Skeletal muscle cell (primary cell): ENCODE measurements around the gene CASS4.

Source experiments
- DNase-seq: peaks from one replicate; pipeline ENCODE4 v3.0.0-alpha.2; 2010; ENCODE audit warnings: low read depth
- H3K4me3 ChIP-seq: 2 replicates; pipeline ENCODE4 v1.5.1; 2011; ENCODE audit warnings: low read depth, mild to moderate bottlenecking, control low read depth, low read length, moderate library complexity

Gene CASS4

DNA sequence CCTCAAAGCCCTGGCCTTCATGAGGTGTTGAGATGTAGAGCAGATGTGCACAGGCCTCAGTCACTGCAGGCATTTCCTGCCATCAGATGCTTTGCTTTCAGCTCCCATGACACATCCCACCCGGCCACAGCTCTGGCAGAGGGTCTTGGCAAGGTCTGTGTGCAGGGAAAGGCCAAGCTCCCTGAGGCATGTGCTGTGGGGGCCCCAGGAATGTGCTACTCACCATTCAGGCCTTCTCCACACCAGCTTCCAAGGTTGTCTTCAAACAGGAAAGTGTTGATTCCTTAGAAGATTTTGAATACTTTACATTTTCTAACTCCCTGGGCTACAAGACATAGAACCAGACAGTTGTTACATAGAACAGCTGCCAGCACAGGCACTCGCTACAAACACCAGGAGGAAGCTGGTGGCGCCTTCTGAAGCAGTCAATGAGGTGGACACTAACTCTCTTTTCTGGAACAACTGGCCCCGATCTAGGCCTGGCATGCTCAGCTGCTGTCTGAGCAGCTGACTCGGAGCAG, 27.8 kb downstream of the CASS4 start:
- no peak overlapping the region for H3K4me3 ChIP-seq
- DNase-seq = peak; percentile 97

DNA sequence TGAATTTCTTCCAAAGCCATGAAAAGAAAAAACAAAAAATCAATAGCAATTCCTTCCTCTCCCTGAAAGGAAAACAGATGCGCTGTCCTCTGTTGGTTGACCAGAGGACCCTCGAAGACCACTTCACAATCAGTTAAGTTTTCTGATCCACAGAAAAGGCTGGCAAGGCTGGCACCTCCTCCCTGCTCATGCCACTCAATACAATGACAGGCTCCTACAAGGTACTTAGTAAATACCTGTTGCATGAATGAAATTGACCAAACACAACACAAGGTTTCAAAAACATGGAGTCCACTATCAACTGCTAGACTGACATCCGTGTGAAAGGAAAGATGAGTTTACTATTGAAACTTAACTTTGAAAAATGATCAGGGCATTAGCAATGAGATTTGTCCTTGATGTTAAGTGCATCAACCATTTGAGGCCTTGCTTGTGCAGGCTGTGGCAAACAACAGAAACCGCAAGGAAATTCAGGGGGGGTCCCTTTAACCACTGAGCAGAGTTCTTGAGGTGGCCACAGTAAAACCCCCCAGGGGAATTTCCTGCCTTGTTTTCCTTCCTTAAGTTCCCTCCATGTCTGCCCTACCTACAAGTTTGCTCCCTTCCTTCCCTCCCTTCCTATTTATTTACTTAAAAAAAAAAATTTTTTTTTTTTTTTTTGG, 28.4 kb downstream of the CASS4 start:
- no peak overlapping the region for H3K4me3 ChIP-seq
- no peak for DNase-seq

DNA sequence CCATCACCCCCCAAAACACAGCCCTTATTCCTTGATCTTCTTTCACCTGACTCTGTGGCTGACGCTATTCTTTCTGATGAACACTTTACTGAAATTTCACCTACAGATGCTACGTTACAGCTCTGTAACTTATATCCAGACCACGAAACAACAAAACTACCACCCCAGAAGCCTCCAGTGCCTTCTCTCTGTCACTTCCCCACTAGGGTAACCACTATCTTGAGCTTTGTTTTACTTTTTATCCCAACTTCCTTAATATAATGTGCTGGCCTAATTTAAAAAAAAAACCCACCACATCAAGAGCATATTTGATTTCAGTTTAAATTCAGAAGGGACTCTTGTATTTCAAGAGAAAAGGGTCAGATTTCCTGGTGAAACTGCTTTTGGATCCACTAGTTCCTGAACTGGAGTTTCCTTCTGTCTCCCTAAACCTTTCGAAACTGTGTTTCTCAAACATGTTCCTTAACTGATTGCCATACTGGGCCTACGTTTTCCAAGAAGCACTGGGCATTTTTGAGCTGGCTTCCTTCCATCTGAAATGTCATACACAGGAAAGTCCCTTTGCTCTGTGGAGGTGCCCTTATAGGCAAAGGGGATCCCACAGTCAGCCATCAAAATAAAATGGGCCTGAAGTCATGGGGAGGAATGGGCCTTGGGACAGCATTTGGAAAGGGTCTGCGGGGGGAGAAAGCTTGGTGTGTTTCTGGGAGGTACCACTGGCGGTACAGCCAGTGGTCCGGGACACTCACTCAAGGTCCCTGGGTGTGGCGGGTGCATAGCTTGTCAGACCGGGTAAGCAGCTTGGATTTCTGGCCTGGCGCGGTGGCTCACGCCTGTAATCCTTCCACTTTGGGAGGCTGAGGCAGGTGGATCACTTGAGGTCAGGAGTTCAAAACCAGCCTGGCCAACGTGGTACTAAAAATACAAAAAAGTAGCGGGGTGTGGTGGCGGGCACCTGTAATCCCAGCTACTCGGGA, 30.6 kb downstream of the CASS4 start:
- DNase-seq = no peak
- H3K4me3 ChIP-seq = no peak overlapping the region

DNA sequence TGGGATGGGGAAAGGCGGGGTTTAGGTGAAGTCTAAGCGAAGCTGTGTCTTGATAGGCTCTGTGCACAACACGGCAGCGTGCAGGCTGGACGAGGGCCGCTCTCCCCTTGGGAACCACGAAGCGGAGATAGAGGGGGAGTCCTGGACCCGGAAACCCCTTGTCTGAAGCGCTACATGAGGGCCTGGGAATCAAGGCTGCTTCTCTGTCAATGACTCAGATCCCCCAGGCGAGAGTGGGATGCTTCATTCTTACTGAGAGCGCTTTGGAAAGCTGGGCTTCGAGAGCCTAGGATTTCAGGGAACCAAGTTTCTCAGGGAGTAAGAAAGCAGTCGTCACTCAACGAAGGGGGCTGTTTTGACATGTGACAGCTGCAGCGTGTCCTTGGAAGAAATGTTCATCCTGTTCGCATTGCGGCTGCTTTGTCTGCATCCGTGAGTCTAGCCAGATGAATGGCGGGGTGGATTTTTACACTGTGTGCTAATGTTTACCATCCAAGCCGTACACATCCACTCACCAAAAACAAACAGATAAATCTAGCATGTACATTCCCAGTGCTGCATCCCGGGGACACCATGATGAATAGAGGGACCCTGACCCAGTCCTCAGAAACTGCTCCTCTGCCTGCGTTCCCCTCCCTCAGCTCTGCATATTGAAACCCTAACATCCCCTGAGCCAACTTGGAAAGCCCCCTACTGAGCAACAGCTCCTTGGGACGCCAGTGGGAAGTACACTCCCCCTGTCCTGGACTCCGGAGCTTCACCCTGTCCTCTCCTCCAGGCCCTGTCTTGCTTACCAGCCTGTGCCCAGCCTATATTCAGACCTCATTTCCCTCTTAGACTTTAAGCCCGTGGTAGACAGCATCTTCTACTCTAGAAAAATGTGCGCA, 31.8 kb downstream of the CASS4 start:
- DNase-seq = peak; percentile 22
- H3K4me3 ChIP-seq = no peak overlapping the region

DNA sequence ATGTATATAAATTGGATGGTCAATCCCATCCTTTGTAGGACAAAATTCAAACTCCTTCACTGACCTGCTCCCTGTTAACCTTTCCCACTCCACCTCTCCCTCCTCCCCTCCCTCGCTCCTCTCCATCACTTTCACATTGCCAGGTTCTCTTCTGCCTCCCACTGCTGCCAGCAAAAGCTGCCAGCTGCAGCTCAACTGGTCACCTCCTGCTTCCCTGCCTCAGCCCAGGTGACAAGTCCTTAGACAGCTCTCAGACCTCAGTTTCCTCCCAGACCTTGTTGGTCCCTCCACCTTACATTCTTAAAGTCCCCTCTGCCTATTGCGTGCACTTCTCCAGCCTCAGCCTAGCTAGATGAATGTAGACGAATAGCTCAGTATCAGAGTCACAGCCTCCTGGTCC, 33.1 kb downstream of the CASS4 start:
- H3K4me3 ChIP-seq = no peak overlapping the region
- DNase-seq = no peak

DNA sequence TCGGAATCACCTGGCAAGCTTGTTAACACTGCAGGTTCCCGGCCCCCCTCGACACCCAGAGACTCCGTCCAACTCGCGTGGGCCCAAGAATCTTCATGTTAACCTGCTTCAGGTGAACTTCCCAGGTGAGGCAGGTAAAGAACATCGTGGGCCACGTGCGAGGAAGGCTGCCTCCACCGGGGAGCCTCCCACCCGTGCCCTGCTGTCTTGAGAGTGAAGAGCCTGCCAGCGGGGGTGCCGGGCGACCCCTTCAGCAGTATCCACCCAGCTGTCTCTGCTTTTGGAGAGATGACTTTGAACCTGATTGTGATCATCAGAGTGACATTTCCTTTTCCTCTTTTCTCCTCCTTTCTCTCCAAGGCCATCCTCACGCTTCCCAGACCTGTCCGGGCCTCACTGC, 33.5 kb downstream of the CASS4 start:
- H3K4me3 ChIP-seq = no peak overlapping the region
- DNase-seq = no peak

DNA sequence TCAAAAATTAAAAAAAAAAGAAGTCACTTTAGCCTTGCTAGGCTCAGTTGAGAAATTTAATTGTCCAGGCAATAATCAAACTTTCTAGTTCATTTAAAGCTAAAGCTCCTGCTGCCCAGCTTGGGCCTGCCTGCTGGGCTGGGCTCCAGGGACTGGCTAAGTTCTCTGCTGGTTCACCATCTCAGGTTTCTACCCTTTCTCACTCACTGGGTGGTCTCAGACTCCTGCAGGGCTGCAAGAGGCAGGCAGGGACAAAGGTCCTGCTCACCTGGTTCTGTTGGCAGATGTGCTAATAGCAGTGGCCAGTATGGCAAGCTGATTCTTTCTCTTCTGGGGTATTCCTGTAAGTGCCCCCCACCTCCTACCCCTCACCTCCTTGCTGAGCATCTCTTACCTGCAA, 35.2 kb downstream of the CASS4 start:
- no peak for DNase-seq
- H3K4me3 ChIP-seq = no peak overlapping the region

DNA sequence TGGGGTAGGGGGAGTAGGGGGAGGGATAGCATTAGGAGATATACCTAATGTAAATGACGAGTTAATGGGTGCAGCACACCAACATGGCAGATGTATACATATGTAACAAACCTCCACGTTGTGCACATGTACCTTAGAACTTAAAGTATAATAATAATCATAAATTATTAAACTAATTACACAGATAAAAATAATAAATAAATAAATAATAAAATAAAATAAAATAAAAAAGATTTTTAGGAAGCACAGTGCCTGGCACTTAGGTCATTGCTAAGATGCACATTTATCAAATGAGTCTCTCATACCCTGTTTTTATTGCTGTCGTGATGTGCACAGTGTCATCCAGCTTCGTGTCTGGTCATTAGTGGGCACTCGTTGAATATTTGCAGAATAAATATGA, 37.4 kb downstream of the CASS4 start:
- H3K4me3 ChIP-seq = no peak overlapping the region
- DNase-seq = no peak

DNA sequence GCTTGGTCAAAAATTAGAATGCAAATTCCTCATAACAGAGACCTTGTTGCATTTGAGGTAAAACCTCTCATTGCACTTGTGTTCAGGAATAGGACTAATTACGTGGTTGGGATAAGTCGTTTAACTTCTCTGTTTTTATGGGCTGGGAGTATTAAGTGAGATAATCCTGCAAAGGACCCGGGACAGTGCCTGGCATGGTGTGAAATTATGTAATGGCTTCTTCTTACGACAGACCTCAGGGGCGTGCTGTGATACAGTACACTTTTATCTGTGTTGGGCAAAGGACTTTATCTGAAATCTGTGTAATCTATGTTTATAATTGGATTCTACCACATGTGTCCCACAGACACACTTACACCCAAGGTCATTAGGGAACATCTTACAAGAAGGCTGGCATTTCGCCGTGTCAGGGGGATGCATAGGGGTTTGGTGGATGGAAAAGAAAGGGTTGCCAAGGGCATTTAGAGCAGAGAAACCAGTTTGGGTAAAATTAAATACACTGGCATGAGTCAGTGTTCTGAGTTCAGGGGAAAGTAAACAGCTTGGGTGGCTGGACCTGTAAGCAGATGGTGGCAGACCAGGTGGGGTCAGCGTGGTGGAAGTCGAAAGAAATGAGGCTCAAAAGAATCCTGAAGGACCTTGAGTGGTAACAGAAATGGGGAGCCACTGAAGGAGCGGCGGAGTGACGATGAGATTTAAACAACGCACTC, 39.2 kb downstream of the CASS4 start:
- H3K4me3 ChIP-seq = no peak overlapping the region
- no peak for DNase-seq

DNA sequence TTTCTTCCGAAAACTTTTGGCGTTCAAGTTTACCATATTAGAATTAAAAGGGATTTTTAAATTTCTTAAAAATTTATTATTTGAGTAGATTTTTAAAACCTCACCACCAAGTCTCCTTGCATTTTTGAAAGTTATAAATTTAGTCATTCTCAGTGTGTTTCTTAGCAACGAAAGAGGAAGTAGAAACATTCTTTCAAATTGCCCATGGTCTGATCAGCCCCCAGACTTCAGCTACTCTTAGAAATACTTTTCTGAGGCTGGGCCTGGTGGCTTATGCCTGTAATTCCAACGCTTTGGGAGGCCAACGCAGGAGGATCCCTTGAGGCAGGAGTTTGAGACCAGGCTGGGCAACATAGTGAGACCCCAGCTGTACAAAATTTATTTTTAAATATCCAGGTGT, 41.3 kb downstream of the CASS4 start:
- DNase-seq = no peak
- no peak overlapping the region for H3K4me3 ChIP-seq

DNA sequence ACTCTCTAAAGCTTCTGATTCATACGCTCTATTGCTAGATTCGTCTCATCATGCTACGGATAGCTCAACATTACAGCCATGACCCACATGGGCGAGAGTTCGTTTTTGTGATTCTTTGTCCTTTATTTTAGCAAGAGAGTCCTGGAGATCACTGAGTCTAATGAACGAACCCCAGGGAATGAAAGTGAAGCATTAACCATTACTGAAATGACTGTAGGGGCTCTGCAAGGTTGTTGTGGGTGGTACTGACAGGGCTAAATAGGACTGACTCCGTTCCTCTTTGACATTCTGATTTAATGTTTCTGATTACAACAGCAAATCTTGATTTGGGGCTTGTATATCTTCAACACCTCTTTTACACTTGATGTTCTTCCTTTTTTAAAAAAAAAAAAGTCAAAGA, 42.7 kb downstream of the CASS4 start:
- H3K4me3 ChIP-seq = no peak overlapping the region
- DNase-seq = no peak

DNA sequence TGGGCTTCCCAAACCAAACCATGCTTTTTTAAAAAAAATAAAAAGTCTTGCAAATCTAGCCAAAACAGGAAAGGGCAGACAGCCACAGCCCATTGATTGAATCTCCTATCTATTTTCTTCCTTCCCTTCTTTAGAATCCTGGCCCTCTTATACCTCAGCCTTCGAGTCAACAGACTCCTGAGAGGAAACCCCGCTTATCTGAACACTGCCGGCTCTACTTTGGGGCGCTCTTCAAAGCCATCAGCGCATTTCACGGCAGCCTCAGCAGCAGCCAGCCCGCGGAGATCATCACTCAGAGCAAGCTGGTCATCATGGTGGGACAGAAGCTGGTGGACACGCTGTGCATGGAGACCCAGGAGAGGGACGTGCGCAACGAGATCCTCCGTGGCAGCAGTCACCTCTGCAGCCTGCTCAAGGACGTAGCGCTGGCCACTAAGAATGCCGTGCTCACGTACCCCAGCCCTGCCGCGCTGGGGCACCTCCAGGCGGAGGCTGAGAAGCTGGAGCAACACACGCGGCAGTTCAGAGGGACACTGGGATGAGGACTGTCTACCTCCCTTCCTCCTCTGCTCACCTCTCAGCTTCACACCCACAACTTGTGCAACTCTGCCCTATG, 46.3 kb downstream of the CASS4 start:
- no peak for DNase-seq
- no peak overlapping the region for H3K4me3 ChIP-seq

DNA sequence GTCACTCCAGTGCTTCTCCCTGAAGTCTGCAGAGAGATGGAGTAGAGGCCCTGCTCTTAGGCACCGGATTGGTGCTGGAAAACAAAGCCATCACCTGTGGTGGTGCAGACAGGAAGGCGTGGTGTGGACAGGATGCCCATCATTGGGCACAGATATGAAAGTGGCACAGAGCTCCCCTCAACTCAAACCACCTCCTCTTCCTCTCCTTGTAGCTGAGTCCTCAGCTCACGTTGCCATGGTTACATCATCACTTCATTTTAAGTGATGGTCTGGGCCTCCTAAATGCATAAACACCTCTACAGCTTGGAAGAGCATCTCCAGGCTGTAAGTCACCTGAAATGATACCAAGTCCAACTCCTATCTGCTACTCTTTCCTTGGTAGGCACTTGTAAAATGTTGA, 48.4 kb downstream of the CASS4 start:
- no peak overlapping the region for H3K4me3 ChIP-seq
- DNase-seq = no peak

DNA sequence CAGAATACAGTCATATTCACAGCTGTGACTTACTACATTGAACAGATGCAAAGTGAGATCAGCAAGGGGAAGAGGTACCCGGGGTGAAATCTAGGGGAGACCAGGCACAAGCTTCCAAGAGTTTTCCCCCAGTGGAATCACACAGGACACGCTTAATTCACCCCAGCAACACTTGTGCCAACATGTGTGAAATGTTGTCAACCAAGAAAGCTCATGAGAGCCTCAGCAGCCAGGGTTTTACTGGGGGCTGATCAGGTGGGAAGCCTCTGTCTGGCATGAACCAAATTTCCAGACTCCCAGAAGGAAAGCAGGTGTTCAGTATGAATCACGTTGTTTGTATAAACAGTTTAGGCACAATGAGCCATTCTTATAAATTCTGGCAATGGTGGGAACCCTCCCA, 49.5 kb downstream of the CASS4 start:
- no peak for DNase-seq
- no peak overlapping the region for H3K4me3 ChIP-seq

DNA sequence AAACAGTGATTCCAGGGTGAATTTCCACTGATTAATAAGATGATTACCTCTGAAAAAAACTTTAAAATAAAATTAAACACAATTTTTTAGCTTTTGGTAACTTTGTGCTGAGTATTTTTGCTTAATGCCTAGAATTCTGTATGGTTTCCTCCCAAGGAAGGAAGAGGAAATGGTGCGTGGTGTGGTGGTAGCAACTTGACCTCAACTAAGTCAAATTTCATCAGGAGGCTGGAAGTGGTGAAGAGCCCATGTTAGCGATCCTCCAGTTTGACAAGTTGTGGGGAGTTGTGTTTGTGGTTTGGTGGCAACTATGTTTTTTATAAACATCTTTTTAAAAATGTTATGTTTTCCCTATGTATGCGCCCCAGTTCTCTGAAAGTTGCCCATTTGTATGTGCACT, 51.4 kb downstream of the CASS4 start:
- H3K4me3 ChIP-seq = no peak overlapping the region
- no peak for DNase-seq

DNA sequence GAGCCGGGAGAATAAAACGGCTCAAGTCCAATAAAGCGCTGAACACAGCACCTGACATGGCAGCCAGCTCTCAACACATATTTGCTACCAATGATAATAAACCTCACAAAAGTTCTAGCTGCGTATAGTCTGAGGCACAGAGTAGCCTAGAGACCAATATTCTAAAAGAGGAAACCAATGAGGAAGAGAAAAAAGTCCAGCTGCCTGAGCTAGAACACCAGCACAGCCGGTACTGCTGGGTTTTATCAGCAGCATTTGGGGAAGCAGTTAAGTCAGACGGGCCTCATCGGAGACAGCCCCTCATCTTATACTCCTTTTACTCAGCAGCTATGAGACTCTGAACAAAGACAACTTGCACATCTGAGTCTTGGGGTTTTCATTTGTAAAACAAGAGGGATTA, 53.9 kb downstream of the CASS4 start:
- no peak overlapping the region for H3K4me3 ChIP-seq
- no peak for DNase-seq

DNA sequence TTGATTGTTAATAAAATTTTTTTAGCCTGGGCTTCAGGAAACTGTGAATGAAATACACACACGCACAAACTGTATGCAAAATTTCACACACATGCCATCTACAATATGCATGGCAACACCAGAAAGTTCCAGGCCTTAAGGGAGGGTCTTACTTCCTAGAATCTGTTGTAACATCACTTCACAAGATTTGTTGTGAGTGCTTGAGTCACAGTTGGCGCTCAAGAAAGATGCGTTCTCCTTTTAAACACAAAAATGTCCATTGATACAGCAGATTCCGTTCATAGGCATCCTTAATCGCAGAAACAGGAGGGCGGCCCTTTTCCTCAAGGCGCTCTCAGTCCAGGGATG, 55.9 kb downstream of the CASS4 start:
- peak overlapping the region; percentile 99 for H3K4me3 ChIP-seq
- DNase-seq = no peak

DNA sequence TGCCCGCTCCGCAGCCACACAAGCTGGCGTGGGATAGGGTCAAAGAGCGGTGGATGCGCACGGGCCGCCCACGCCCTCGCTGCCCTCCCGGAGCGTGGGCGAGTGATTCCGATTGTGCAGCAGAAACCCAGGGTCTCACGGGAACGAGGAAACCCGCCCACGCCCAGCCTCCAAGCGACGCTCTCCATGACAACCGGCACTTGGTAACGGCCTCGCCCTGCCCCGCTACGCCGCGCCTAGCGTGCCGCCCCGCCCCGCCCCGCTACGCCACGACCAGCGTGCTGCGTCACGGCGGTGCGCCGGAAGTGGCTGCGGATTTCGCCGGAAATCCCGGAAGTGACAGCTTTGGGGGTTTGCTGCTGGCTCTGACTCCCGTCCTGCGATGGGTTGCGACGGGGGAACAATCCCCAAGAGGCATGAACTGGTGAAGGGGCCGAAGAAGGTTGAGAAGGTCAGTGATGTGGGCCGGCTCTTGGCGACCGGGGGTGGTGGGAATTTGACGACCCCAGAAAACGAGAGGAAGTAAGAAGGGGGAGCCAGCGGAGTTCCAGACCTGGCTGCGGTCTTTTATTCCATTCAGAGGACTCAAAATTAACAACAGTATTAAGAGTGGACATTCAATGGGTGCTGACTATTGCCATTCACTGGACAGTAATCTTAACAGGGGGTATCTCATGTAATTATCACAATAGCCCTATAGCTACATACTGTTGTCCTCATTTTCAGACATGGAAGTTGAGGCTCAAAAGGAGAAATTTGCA, 56.4 kb downstream of the CASS4 start, which contains the start of gene RTF2:
Gene RTF2 (plus strand): TSS at position 312 of the 761 bp plus-strand sequence. CDS start 71 bp downstream, at position 383.
- peak within 1 kb of the TSS; percentile 99 for H3K4me3 ChIP-seq
- peak; percentile 91 for DNase-seq
